Suprapubic skin (tissue), 4 donors: ENCODE measurements around the gene CTXND1. TPM values are rescaled to one million over a fixed set of nuclear protein-coding genes. Genes with fewer than 3 reads are reported as not detected.

Experiments used
- DNase-seq, 2 donors: peaks; one replicate each; pipeline ENCODE4 v3.0.0-alpha.2; 2019; ENCODE audit warnings: low spot score in 2 of 2
- H3K27ac ChIP-seq: fragments of 200-600 bp; sonication (generic); one replicate; pipeline ENCODE4 v1.5.1; 2019
- H3K27me3 ChIP-seq: fragments of 200-600 bp; sonication (generic); one replicate; pipeline ENCODE4 v1.5.1; 2019
- H3K36me3 ChIP-seq: fragments of 200-600 bp; sonication (generic); one replicate; pipeline ENCODE4 v1.5.1; 2019
- H3K4me1 ChIP-seq: fragments of 200-600 bp; sonication (generic); one replicate; pipeline ENCODE4 v1.5.1; 2019
- H3K4me3 ChIP-seq: fragments of 200-600 bp; sonication (generic); one replicate; pipeline ENCODE4 v1.5.1; 2019; ENCODE audit warnings: mild to moderate bottlenecking
- H3K9me3 ChIP-seq: fragments of 200-600 bp; sonication (generic); one replicate; pipeline ENCODE4 v1.5.1; 2019
- CTCF ChIP-seq, 2 donors: fragments of 200-600 bp in 1 of 2; fragments of 450-650 bp in 1 of 2; sonication (generic) in 1 of 2; IDR thresholded peaks; one replicate each; pipeline ENCODE4 v1.5.1; 2016 to 2019; ENCODE audit warnings: antibody characterized with exemption in 2 of 2, mild to moderate bottlenecking in 1 of 2, moderate library complexity in 1 of 2
- EP300 ChIP-seq: sonication (generic); formaldehyde crosslinking; IDR thresholded peaks from one replicate; pipeline ENCODE4 v1.6.1; 2017; ENCODE audit warnings: antibody characterized with exemption
- POLR2A ChIP-seq, 2 donors: fragments of 450-650 bp; IDR thresholded peaks; one replicate each; pipeline ENCODE4 v1.6.1; 2017; ENCODE audit warnings: antibody characterized with exemption in 2 of 2, mild to moderate bottlenecking in 2 of 2, moderate library complexity in 2 of 2
- POLR2AphosphoS5 ChIP-seq, 3 donors: sonication (generic); formaldehyde crosslinking; IDR thresholded peaks; one replicate each; pipeline ENCODE4 v1.6.1; 2017; ENCODE audit warnings: antibody characterized with exemption in 3 of 3
- WGBS: methylation state at CpG from one replicate; pipeline ENCODE4 v1.1.5; 2018; 5-methylcytosine and 5-hydroxymethylcytosine counted together
- total RNA-seq, 4 donors: library from RNA; depleted of rRNA; stranded (reverse); fragments of >200 nt; gene quantifications; one replicate each; pipeline ENCODE4 v1.1.0, GENCODE V29; 2016

The CTXND1 gene
- total RNA-seq, 4 donors from 2014 or later, result 0.24 to 0.55 (median 0.49) TPM; not detected in 1

- no peaks in the 10 kb centered on the region for H3K9me3 ChIP-seq
- TF ChIP-seq POLR2AphosphoS5 (IDR thresholded peaks at IDR 0.05), result no peak
- WGBS, result 76% methylated on average over 2 of the region's 2 CpGs
- H3K4me3 ChIP-seq, result no peak overlapping the region
- no peak overlapping the region for H3K27ac ChIP-seq
- no peak for DNase-seq
- H3K36me3 ChIP-seq, result no peaks in the 10 kb centered on the region
- peaks cover 80% of the 10 kb centered on the region for H3K27me3 ChIP-seq
- H3K4me1 ChIP-seq, result peaks cover 12% of the 10 kb centered on the region
Observed at GRCh38 chr15:80249973-80250372, 2.0 kb downstream of the CTXND1 start.

- TF ChIP-seq POLR2AphosphoS5 (IDR thresholded peaks at IDR 0.05), result no peak
- TF ChIP-seq CTCF (IDR thresholded peaks at IDR 0.05), result no peak
- no peak for TF ChIP-seq POLR2A (IDR thresholded peaks at IDR 0.05)
- no peak for TF ChIP-seq EP300
- Histone ChIP-seq H3K4me3 (no peak overlapping the region), H3K36me3 (no peaks in the 10 kb centered on the region), H3K27ac (no peak overlapping the region), H3K27me3 (peaks cover 68% of the 10 kb centered on the region), H3K4me1 (peaks cover 12% of the 10 kb centered on the region), H3K9me3 (no peaks in the 10 kb centered on the region)
- WGBS, result 55% methylated on average over 1 of the region's 1 CpG
- DNase-seq, result no peak
Observed at GRCh38 chr15:80247320-80247719, 4.7 kb downstream of the CTXND1 start.

- WGBS, result 81% methylated on average over 6 of the region's 7 CpGs
- Histone ChIP-seq H3K36me3 (no peaks in the 10 kb centered on the region), H3K27me3 (peaks cover 68% of the 10 kb centered on the region), H3K27ac (no peak overlapping the region), H3K4me1 (peaks cover 3% of the 10 kb centered on the region), H3K9me3 (no peaks in the 10 kb centered on the region), H3K4me3 (no peak overlapping the region)
- DNase-seq, result no peak
- TF ChIP-seq POLR2AphosphoS5 (IDR thresholded peaks at IDR 0.05) (no peak), EP300 (no peak), POLR2A (IDR thresholded peaks at IDR 0.05) (no peak), CTCF (IDR thresholded peaks at IDR 0.05) (no peak)
Observed at GRCh38 chr15:80246425-80246894, 5.6 kb downstream of the CTXND1 start.

- WGBS, result 73% methylated on average over 1 of the region's 3 CpGs
Observed at GRCh38 chr15:80242802-80243201, 9.2 kb downstream of the CTXND1 start.

GRCh38 chr15:80242132-80242769 lies 9.8 kb downstream of the CTXND1 start:
- peaks cover 43% of the 10 kb centered on the region for H3K27me3 ChIP-seq
- 50% methylated on average over 10 of the region's 11 CpGs for WGBS
- no peaks in the 10 kb centered on the region for H3K36me3 ChIP-seq
- no peaks in the 10 kb centered on the region for H3K9me3 ChIP-seq
- no peak for TF ChIP-seq POLR2AphosphoS5 (IDR thresholded peaks at IDR 0.05)
- peak in 1 of 2 donors; percentile 11 for TF ChIP-seq CTCF (IDR thresholded peaks at IDR 0.05)
- TF ChIP-seq POLR2A (IDR thresholded peaks at IDR 0.05), result no peak
- H3K27ac ChIP-seq, result no peak overlapping the region
- no peak for DNase-seq
- no peak overlapping the region for H3K4me3 ChIP-seq
- H3K4me1 ChIP-seq, result no peaks in the 10 kb centered on the region

More at GRCh38 chr15:80242802-80243201, 9.2 kb downstream of the CTXND1 start:
- no peaks in the 10 kb centered on the region for H3K9me3 ChIP-seq
- peaks cover 48% of the 10 kb centered on the region for H3K27me3 ChIP-seq
- H3K27ac ChIP-seq, result no peak overlapping the region
- no peak for TF ChIP-seq CTCF (IDR thresholded peaks at IDR 0.05)
- no peak for TF ChIP-seq POLR2A (IDR thresholded peaks at IDR 0.05)
- no peaks in the 10 kb centered on the region for H3K36me3 ChIP-seq
- H3K4me3 ChIP-seq, result no peak overlapping the region
- no peak for DNase-seq
- H3K4me1 ChIP-seq, result no peaks in the 10 kb centered on the region

GRCh38 chr15:80241508-80241907 lies 10.5 kb downstream of the CTXND1 start:
- no peak for TF ChIP-seq POLR2A (IDR thresholded peaks at IDR 0.05)
- TF ChIP-seq EP300, result no peak
- no peak for TF ChIP-seq POLR2AphosphoS5 (IDR thresholded peaks at IDR 0.05)
- TF ChIP-seq CTCF (IDR thresholded peaks at IDR 0.05), result no peak
- Histone ChIP-seq H3K36me3 (no peaks in the 10 kb centered on the region), H3K27me3 (peaks cover 35% of the 10 kb centered on the region), H3K4me1 (no peaks in the 10 kb centered on the region), H3K9me3 (no peaks in the 10 kb centered on the region), H3K27ac (no peak overlapping the region), H3K4me3 (no peak overlapping the region)
- WGBS, result 6% methylated on average over 5 of the region's 5 CpGs
- no peak for DNase-seq
